Measurements from ENCODE around the gene ARHGAP8. TPM values are rescaled to one million over a fixed set of nuclear protein-coding genes. Genes with fewer than 3 reads are reported as not detected.

ARHGAP8 gene
- total RNA-seq, 2 experiments from 2014 or later = 5.7 to 6.3 TPM

DNA sequence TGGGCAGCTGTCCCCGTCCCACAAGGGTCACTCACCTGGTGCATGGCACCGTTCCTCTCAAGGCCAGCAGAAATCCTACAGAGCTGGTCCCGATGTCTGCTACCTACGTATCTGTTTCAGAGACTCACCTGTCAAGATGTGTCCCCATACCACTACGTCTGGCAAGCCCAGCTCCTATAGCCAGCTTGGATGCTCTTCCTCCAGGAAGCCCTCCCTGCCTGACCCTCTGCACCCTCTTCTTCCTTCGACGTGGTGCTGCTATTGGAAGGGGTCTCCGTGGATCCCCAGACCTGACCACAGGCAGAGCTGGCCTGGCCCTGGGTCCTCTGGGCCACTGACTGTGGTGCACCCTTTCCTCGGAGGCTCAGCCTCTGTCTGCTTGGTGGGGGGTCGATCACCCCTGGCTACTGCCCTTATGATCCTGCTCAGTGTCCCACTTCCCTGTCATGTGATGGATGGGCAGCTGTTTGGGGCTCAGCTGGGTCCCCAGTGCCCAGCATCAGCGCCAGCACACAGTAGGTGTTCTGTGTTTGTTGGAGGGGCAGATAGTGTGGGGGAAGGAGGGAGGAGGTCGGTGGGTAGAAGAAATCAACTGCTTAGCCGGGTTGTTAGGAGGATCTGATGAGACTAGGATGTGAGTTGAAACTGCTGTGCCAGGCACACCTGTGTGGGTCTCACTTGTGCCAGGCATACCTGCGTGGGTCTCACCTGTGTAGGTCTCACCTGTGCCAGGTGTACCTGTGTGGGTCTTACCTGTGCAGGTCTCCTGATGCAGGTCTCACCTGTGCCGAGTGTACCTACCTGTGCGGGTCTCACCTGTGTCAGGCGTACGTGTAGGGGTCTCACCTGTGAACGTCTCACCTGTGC, 21.7 kb upstream of the ARHGAP8 start:
- POLR2A ChIA-PET = no interaction called here
- intact Hi-C loops (cut with DNase I, micrococcal nuclease) = no loop called here
- ATAC-seq (ENCODE audit: poor library complexity) (no peak), DNase-seq (no peak)
- Histone ChIP-seq H3K4me3 (ENCODE audit: low read length) (no peak overlapping the region), H3K9me3 (ENCODE audit: control insufficient read depth in 1 of 2, insufficient read depth in 1 of 2, low read length in 2 of 2) (peaks cover 0 to 6% of the 10 kb centered on the region in 2 experiments), H3K27me3 (ENCODE audit: control insufficient read depth in 1 of 2, insufficient read depth in 2 of 2, low read length in 2 of 2) (no peaks in the 10 kb centered on the region), H3K4me1 (ENCODE audit: insufficient read depth, low read length) (peaks cover 15% of the 10 kb centered on the region), H3K27ac (ENCODE audit: low read depth in 1 of 2, low read length in 2 of 2) (no peak overlapping the region), H3K36me3 (ENCODE audit: insufficient read depth, low read length) (peaks cover 31% of the 10 kb centered on the region)
- no peak overlapping the region for H3K27ac Mint-ChIP-seq
- CTCF ChIA-PET = no interaction called here
- TF ChIP-seq, protein P1, sequence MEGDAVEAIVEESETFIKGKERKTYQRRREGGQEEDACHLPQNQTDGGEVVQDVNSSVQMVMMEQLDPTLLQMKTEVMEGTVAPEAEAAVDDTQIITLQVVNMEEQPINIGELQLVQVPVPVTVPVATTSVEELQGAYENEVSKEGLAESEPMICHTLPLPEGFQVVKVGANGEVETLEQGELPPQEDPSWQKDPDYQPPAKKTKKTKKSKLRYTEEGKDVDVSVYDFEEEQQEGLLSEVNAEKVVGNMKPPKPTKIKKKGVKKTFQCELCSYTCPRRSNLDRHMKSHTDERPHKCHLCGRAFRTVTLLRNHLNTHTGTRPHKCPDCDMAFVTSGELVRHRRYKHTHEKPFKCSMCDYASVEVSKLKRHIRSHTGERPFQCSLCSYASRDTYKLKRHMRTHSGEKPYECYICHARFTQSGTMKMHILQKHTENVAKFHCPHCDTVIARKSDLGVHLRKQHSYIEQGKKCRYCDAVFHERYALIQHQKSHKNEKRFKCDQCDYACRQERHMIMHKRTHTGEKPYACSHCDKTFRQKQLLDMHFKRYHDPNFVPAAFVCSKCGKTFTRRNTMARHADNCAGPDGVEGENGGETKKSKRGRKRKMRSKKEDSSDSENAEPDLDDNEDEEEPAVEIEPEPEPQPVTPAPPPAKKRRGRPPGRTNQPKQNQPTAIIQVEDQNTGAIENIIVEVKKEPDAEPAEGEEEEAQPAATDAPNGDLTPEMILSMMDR (IDR thresholded peaks at IDR 0.05) = no peak
- H3K27me3 Mint-ChIP-seq = no peaks in the 10 kb centered on the region
- peaks cover under 1% of the 10 kb centered on the region for H3K4me1 Mint-ChIP-seq (ENCODE audit: low read depth)
- H3K9me3 Mint-ChIP-seq = no peaks in the 10 kb centered on the region
- H3K4me3 Mint-ChIP-seq = no peak overlapping the region
- peaks cover 5% of the 10 kb centered on the region for H3K36me3 Mint-ChIP-seq (ENCODE audit: low read depth)

DNA sequence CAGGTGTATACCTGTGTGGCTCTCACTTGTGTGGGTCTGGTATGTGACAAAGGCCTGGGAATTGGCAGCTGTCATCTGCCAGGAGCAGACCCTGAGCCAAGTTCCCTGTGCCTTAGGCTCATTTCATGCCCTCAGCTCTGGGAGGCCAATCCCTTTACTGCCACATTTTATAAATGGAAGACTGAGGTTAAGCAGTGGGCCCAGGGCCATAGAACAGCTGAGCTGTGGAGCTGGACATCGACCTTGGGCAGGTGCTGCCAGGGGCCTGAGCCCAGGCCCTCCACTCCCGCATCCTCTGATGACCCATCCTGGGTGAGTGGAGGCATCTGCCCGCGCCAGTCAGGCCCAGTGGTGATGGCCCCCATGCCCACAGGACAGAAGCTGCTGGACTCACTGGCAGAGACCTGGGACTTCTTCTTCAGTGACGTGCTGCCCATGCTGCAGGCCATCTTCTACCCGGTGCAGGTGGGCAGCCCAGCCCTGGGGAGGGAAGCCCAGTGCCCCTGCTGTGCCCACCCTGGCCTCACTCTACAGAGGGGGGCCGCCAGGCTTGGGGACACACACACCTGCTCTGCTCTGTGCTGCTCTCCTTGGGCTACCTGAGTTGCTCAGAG, 20.9 kb upstream of the ARHGAP8 start:
- Mint-ChIP-seq H3K27me3 (no peaks in the 10 kb centered on the region), H3K9me3 (no peaks in the 10 kb centered on the region), H3K4me3 (no peak overlapping the region), H3K4me1 (ENCODE audit: low read depth) (peaks cover 4% of the 10 kb centered on the region), H3K36me3 (ENCODE audit: low read depth) (peaks cover 5% of the 10 kb centered on the region), H3K27ac (no peak overlapping the region)
- Histone ChIP-seq H3K36me3 (ENCODE audit: insufficient read depth, low read length) (peaks cover 24% of the 10 kb centered on the region), H3K9me3 (ENCODE audit: control insufficient read depth in 1 of 2, insufficient read depth in 1 of 2, low read length in 2 of 2) (peaks cover 0 to 6% of the 10 kb centered on the region in 2 experiments), H3K4me1 (ENCODE audit: insufficient read depth, low read length) (peaks cover 19% of the 10 kb centered on the region), H3K27me3 (ENCODE audit: control insufficient read depth in 1 of 2, insufficient read depth in 2 of 2, low read length in 2 of 2) (no peaks in the 10 kb centered on the region), H3K4me3 (ENCODE audit: low read length) (no peak overlapping the region), H3K27ac (ENCODE audit: low read depth in 1 of 2, low read length in 2 of 2) (no peak overlapping the region)
- ChIA-PET CTCF (no interaction called here), POLR2A (no interaction called here)
- intact Hi-C loops (cut with DNase I, micrococcal nuclease) = no loop called here
- no peak for ATAC-seq (ENCODE audit: poor library complexity)
- TF ChIP-seq, protein P1 (IDR thresholded peaks at IDR 0.05) = no peak
- DNase-seq = no peak

DNA sequence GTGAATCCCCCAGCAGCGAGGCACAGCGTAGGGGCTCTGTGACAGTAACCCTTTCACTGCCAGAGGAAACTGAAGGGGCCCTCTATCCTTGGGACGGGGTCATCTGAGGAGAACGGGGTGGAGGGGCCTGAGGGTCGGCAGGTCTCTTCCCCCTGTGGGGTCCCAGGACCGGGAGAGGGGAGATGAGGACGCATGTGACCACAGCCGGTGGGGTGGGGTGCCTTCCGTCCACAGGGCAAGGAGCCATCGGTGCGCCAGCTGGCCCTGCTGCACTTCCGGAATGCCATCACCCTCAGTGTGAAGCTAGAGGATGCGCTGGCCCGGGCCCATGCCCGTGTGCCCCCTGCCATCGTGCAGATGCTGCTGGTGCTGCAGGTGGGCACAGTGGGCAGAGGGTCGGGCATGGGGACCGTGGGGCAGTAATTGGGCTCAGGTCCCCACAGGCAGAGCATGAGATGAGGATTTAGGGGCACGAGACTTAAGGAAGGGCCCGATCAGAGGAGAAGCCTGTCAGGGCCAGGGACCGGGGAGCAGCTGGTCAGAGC, 20.3 kb upstream of the ARHGAP8 start:
- Histone ChIP-seq H3K4me1 (ENCODE audit: insufficient read depth, low read length) (peaks cover 19% of the 10 kb centered on the region), H3K36me3 (ENCODE audit: insufficient read depth, low read length) (peaks cover 19% of the 10 kb centered on the region), H3K27me3 (ENCODE audit: control insufficient read depth in 1 of 2, insufficient read depth in 2 of 2, low read length in 2 of 2) (no peaks in the 10 kb centered on the region), H3K27ac (ENCODE audit: low read depth in 1 of 2, low read length in 2 of 2) (no peak overlapping the region), H3K9me3 (ENCODE audit: control insufficient read depth in 1 of 2, insufficient read depth in 1 of 2, low read length in 2 of 2) (peaks cover 0 to 6% of the 10 kb centered on the region in 2 experiments), H3K4me3 (ENCODE audit: low read length) (no peak overlapping the region)
- ATAC-seq (ENCODE audit: poor library complexity) = no peak
- H3K27me3 Mint-ChIP-seq = no peaks in the 10 kb centered on the region
- no peaks in the 10 kb centered on the region for H3K9me3 Mint-ChIP-seq
- DNase-seq = no peak
- TF ChIP-seq, protein P1 (IDR thresholded peaks at IDR 0.05) = no peak
- H3K27ac Mint-ChIP-seq = no peak overlapping the region
- peaks cover 4% of the 10 kb centered on the region for H3K4me1 Mint-ChIP-seq (ENCODE audit: low read depth)
- peaks cover 5% of the 10 kb centered on the region for H3K36me3 Mint-ChIP-seq (ENCODE audit: low read depth)
- no peak overlapping the region for H3K4me3 Mint-ChIP-seq
- ChIA-PET CTCF (no interaction called here), POLR2A (no interaction called here)
- intact Hi-C loops (cut with DNase I, micrococcal nuclease) = no loop called here
